ENCODE data around the gene MAGEA1.
"Not testable (repeated sequence)": the region's sequence is repeated elsewhere in the genome, so short reads cannot be mapped to it uniquely, and the experiment has no call there.

The MAGEA1 gene, protein sequence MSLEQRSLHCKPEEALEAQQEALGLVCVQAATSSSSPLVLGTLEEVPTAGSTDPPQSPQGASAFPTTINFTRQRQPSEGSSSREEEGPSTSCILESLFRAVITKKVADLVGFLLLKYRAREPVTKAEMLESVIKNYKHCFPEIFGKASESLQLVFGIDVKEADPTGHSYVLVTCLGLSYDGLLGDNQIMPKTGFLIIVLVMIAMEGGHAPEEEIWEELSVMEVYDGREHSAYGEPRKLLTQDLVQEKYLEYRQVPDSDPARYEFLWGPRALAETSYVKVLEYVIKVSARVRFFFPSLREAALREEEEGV

DNA sequence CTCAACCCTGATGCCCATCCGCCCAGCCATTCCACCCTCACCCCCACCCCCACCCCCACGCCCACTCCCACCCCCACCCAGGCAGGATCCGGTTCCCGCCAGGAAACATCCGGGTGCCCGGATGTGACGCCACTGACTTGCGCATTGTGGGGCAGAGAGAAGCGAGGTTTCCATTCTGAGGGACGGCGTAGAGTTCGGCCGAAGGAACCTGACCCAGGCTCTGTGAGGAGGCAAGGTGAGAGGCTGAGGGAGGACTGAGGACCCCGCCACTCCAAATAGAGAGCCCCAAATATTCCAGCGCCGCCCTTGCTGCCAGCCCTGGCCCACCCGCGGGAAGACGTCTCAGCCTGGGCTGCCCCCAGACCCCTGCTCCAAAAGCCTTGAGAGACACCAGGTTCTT lies at the start of gene MAGEA1:
Gene MAGEA1 (plus strand): TSS at position 154 of the 400 bp plus-strand sequence. CDS start 3,106 bp downstream, outside the sequence.
- H3K4me3 ChIP-seq (ENCODE audit: low read length) = no peak within 1 kb of the TSS
- DNase-seq (ENCODE audit: low read depth) = no peak
- TF ChIP-seq, protein P1, sequence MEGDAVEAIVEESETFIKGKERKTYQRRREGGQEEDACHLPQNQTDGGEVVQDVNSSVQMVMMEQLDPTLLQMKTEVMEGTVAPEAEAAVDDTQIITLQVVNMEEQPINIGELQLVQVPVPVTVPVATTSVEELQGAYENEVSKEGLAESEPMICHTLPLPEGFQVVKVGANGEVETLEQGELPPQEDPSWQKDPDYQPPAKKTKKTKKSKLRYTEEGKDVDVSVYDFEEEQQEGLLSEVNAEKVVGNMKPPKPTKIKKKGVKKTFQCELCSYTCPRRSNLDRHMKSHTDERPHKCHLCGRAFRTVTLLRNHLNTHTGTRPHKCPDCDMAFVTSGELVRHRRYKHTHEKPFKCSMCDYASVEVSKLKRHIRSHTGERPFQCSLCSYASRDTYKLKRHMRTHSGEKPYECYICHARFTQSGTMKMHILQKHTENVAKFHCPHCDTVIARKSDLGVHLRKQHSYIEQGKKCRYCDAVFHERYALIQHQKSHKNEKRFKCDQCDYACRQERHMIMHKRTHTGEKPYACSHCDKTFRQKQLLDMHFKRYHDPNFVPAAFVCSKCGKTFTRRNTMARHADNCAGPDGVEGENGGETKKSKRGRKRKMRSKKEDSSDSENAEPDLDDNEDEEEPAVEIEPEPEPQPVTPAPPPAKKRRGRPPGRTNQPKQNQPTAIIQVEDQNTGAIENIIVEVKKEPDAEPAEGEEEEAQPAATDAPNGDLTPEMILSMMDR (conservative IDR thresholded peaks at IDR 0.05; ENCODE audit: low read length) = no peak

DNA sequence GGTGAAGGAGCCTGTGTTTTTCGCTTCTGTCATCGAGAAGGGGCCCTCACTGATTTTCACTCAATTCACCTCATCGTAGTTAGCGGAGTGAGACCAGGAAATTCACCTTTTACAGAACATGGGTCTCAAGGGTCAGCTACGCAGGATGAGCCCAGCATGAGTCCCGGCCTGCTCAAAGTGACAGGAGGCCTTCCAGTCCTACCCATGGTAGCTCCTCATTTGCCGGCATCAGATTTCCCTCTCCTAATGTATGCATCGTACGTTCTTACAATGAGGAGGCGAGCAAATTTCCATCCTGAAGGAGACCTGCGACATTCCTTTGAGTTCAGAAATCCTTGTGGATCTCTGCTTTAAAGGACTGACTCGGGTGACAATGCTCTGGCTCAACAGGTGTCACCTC lies 46.2 kb upstream of the MAGEA1 start:
- DNase-seq (ENCODE audit: low read depth); H3K4me3 ChIP-seq (ENCODE audit: low read length): not testable (repeated sequence)

DNA sequence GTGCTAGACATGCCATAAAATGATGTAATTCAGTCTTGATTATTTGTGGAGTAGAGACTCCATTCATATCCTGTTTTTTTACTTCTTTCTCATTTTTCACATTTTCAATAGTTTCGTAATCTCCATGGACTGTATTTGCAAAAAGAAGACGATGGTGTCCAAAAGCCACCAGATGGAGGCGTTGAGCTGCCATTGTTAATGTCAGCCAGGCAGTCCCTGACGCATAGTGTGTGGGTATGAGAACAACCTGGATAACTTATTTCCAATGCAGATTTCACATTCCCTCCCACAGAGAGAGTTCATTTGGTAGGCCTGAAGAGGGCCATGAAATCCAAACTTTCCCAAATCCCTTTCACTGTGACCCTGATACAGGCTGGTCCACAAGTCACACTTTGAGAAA lies 40.0 kb upstream of the MAGEA1 start:
- DNase-seq (ENCODE audit: low read depth); H3K4me3 ChIP-seq (ENCODE audit: low read length): not testable (repeated sequence)

DNA sequence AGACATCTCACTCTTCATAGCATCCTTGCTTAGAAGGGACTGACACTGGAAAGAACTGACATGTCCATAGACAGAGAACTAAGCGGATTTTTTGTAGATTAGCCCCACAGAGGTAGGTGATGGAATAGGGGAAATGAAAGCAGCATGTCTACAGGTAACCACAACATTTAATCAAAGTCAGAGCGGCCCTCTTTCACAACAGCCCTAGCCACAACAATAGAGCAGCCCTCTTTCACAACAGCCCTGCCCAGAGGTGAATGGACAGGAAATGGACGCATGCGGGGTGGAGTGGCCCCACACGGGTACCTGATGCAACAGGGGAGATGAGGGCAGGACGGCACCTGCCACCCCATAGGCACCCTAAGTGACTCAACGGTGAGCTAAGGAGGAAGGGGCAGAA lies 32.8 kb upstream of the MAGEA1 start:
- H3K4me3 ChIP-seq (ENCODE audit: low read length); DNase-seq (ENCODE audit: low read depth): not testable (repeated sequence)

DNA sequence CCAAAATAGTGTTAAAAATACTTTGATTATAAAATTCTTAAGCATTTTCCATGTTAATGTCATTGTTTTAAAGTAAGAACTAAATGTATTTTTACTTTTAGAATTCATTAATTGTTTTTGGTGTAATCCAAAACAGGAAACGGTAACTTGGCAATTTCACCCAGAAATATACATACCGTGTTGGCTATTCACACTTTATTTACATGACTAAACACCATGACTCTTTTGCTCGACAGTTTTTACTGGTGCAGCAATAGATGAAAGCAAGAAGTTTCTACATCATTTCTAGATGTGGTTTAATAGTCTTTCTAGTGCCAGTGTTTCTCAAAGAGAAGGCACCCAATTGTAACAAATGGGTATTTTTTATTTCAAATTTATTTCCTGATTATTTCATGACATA lies 25.6 kb upstream of the MAGEA1 start:
- DNase-seq (ENCODE audit: low read depth) = no peak
- TF ChIP-seq, protein P1 (conservative IDR thresholded peaks at IDR 0.05; ENCODE audit: low read length) = no peak
- no peak overlapping the region for H3K4me3 ChIP-seq (ENCODE audit: low read length)

DNA sequence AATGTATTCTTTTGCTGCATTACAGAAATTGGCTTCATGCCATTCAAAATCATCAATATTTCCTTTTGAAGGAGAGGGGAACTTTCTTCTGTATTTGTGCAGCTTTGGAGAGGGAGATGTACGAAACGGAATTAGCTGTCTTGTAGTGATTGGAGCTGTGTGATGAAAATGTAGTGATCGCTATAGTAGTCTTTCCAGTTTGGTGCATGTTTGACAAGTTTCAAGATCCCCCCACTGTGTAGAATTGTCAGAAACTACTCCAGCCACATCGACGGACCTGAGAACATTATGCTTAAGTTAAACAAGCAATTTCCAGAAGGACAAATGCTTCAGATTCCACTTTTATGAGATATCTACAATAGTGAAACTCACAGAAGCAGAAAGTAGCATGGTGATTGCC lies 21.6 kb upstream of the MAGEA1 start:
- no peak overlapping the region for H3K4me3 ChIP-seq (ENCODE audit: low read length)
- TF ChIP-seq, protein P1 (conservative IDR thresholded peaks at IDR 0.05; ENCODE audit: low read length) = no peak
- no peak for DNase-seq (ENCODE audit: low read depth)

DNA sequence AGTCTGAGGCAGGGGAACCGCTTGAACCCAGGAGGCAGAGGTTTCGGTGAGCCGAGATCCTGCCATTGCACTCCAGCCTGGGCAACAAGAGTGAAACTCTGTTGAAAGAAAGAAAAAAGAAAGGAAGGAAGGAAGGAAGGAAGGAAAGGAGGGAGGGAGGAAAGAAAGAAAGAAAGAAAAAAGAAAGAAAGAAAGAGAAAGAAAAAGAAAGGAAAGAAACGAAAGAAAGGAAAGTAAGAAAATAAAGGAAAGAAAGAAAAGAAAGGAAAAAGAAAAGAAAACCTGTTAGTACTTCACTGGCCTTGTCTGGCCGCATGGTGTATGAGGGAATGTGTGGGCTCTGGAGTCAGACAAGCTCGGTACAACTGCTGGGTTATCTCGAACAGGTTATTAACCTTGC lies 20.8 kb upstream of the MAGEA1 start:
- no peak overlapping the region for H3K4me3 ChIP-seq (ENCODE audit: low read length)
- TF ChIP-seq, protein P1 (conservative IDR thresholded peaks at IDR 0.05; ENCODE audit: low read length) = no peak

DNA sequence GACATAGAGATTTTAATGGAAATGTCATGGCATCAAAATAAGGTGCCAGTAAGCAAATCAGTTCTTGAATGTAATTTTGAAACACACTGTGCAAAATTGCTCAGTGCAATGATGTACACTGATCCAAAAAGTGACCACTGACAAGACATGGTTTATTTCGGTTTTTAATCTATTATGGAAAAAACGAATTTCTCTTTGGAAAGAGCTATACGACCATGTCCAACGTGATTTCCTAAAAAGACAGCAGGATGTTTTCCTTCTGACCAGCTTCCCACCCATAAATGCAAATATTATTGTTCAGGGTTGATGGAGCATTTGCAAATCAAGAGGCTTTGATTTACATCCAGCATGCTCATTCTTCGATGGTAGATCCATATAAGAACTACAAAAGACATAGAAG lies 17.1 kb upstream of the MAGEA1 start:
- no peak for DNase-seq (ENCODE audit: low read depth)
- no peak overlapping the region for H3K4me3 ChIP-seq (ENCODE audit: low read length)
- TF ChIP-seq, protein P1 (conservative IDR thresholded peaks at IDR 0.05; ENCODE audit: low read length) = no peak

More for the DNA sequence above, 20.8 kb upstream of the MAGEA1 start:
- DNase-seq (ENCODE audit: low read depth) = no peak

DNA sequence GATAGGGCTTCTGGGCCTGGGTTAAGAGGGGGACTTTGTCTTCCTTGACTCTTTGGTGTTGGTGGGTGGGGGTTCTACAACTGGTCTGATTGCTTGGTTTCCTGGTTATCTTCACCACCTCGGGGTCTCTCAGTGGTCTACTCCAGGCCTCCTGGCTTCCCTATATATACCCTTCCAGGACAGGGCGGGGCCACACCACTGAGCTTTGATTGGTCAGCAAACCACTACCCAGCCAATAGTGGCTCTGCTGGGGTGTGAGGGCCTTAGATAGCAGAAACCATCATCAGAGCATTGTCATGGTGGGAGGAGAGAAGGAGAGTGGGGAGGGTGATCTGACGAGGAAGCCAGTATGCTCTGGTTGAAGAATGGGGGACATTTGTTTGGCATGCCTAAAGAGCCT lies 14.4 kb upstream of the MAGEA1 start:
- no peak for DNase-seq (ENCODE audit: low read depth)
- H3K4me3 ChIP-seq (ENCODE audit: low read length) = no peak overlapping the region
- TF ChIP-seq, protein P1 (conservative IDR thresholded peaks at IDR 0.05; ENCODE audit: low read length) = no peak

DNA sequence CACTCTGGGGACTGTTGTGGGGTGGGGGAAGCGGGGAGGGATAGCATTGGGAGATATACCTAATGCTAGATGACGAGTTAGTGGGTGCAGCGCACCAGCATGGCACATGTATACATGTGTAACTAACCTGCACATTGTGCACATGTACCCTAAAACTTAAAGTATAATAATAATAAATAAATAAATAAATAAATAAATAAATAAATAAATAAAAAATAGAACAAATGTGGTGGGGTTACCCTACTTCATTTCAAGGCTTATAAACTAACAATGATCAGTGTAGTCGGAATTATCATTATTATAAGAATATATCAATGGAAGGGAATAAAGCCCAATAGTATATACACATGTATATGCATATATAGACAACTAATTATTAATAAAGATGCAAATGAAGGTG lies 10.7 kb upstream of the MAGEA1 start:
- not testable (repeated sequence) for H3K4me3 ChIP-seq (ENCODE audit: low read length); DNase-seq (ENCODE audit: low read depth)

Data from AG10803 (cell line).